ENCODE data around the gene ABCC10.
"Not testable (repeated sequence)": the region's sequence is repeated elsewhere in the genome, so short reads cannot be mapped to it uniquely, and the experiment has no call there.

The ABCC10 gene

DNA sequence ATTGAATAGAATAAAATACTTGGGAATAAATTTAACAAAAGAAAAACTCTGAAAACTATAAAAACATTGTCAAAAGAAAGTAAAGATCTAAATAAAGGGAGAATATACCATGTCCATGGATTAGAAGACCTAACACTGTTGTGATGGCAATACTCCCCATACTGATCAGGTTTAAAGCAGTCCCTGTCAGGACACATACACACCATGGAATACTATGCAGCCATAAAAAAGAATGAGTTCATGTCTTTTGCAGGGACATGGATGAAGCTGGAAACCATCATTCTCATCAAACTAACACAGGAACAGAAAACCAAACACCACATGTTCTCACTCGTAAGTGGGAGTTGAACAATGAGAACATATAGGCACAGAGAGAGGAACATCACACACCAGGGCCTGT lies 16.6 kb upstream of the ABCC10 start:
- DNase-seq (ENCODE audit: low read depth in 1 of 2, low spot score in 1 of 2), result not testable (repeated sequence)

GRCh38 chr6:43412541-43412940 lies 14.8 kb upstream of the ABCC10 start:
- DNase-seq (ENCODE audit: low read depth in 1 of 2, low spot score in 1 of 2), result no peak

DNA sequence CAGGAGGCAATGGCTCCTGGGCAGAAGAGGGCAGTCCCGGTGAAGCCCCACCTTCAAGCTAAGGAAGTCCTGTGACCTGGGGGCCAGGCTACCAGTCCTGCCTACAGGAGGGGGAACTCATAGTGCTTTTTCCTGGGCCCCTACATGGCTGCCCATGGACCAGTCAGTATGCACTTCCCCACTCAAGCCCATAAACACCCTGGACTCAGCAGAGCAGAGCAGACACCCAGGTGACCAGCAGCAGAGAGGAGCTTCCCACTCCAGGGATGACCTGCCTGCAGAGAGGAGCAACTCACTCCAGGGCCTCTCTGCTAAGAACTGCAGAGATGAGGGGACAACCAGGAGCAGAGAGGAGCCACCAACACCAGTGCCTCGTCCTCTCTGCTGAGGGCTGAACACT lies 14.3 kb upstream of the ABCC10 start:
- DNase-seq (ENCODE audit: low read depth in 1 of 2, low spot score in 1 of 2), result no peak

DNA sequence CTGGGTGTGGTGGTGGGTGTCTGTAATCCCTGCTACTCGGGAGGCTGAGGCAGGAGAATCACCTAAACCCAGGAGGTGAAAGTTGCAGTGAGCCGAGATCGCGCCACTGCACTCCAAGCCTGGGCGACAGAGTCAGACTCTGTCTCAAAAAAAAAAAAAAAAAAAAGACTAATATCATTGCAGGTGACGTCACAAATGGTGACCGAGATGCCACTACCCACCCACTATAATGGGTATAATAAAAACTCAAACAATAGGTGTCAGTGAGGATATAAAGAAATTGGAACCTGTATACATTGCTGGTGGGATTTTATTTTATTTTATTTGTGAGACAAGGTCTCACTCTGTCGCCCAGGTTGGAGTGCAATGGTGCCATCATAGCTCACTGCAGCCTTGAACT lies 12.1 kb upstream of the ABCC10 start:
- not testable (repeated sequence) for DNase-seq (ENCODE audit: low read depth in 1 of 2, low spot score in 1 of 2)

DNA sequence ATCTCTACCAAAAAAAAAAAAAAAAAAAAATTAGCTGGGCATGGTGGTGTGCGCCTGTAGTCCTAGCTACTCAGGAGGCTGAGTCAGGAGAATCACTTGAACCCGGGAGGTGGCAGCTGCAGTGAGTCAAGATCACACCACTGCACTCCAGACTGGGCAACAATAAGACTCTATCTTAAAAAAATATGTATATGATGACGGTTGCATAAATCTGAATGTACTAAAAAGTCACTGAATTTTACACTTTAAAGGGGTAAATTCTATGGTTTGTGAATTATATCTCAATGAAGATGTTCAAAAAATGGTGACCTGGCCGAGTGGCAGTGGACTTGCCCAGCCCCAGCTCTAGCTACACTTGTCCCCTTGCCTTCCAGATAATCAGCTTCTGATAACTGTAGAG lies 10.4 kb upstream of the ABCC10 start:
- no peak for DNase-seq (ENCODE audit: low read depth in 1 of 2, low spot score in 1 of 2)

DNA sequence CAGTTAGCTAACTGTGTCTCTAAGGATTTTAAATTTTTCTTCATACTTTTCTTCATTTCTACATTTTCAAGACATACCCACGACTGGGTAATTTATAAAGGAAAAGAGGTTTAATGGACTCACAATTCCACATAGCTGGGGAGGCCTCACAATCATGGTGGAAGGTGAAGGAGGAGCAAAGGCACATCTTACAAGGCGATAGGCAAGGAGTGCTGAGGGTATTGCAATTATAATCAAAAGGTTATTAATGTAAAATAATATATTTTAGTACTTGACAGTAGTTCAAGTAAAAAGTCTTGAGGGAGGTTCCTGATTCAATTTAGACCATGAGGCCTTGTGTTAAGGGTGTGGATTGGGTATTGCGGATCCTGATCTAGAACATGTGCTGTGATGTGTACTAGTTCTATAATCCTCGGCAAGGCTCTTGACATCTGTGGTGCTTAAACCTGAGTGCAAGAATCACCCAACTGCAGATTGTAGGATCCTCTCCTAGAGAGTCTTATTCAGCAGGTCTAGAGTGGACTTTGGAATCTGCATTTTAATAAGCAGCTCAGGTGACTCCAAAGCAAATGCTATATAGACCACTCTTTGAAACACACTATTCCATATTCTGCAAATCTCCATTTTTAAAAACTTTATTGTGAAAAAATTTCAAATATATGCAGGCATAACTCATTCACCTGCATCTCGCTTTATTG lies 7.2 kb upstream of the ABCC10 start:
- DNase-seq (ENCODE audit: low read depth in 1 of 2, low spot score in 1 of 2), result no peak

DNA sequence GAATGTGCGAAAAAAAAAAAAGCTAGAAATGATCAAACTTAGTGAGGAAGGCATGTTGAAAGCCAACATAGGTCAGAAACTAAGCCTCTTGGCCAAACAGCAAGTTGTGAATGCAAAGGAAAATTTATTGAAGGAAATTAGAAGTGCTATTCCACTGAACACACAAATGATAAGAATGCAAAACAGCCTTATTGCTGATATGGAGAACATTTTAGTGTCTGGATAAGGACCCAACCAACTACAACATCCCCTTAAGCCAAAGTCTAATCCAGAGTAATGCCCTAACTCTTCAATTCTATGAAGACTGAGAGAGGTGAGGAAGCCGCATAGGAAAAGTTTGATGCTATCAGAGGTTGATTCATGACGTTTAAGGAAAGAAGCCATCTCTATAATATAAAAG lies 5.5 kb upstream of the ABCC10 start:
- no peak for DNase-seq (ENCODE audit: low read depth in 1 of 2, low spot score in 1 of 2)

DNA sequence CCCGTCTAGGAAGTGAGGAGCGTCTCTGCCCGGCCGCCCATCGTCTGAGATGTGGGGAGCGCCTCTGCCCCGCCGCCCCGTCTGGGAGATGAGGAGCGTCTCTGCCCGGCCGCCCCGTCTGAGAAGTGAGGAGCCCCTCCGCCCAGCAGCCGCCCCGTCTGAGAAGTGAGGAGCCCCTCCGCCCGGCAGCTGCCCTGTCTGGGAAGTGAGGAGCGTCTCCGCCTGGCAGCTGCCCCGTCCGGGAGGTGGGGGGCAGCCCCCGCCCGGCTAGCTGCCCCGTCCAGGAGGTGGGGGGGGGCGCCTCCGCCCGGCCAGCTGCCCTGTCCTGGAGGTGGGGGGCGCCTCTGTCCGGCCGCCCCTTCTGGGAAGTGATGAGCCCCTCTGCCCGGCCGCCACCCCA lies 2.3 kb upstream of the ABCC10 start:
- not testable (repeated sequence) for DNase-seq (ENCODE audit: low read depth in 1 of 2, low spot score in 1 of 2)

DNA sequence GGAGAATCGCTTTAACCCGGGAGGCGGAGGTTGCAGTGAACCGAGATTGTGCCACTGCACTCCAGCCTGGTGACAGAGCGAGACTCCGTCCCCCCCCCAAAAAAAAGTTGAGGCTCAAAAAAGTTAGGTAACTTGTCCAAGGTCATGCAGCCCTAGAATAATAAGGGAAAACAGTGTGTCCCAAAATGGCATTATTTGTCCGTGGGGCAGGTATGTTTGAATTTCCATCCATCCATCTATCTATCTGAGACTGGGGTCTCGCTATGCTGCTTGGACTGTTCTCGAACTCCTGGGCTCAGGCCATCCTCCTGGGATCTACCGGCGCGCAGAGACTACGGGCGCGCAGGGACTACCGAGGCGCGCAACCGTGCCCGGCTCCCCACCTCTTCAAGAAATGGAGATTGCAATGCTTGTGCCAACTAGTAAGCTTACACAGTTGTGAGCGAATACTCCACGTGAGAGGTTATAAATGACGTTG lies 374 bp upstream of the ABCC10 start:
- DNase-seq (ENCODE audit: low read depth in 1 of 2, low spot score in 1 of 2), result no peak

- DNase-seq (ENCODE audit: low read depth in 1 of 2, low spot score in 1 of 2), result no peak
These were observed 800 bp downstream of the ABCC10 start for GRCh38 chr6:43428112-43428570.

- DNase-seq (ENCODE audit: low read depth in 1 of 2, low spot score in 1 of 2), result no peak
These were observed 1.5 kb downstream of the ABCC10 start for GRCh38 chr6:43428874-43429273.

- no peak for DNase-seq (ENCODE audit: low read depth in 1 of 2, low spot score in 1 of 2)
These were observed 4.9 kb downstream of the ABCC10 start for GRCh38 chr6:43432009-43432945.

DNA sequence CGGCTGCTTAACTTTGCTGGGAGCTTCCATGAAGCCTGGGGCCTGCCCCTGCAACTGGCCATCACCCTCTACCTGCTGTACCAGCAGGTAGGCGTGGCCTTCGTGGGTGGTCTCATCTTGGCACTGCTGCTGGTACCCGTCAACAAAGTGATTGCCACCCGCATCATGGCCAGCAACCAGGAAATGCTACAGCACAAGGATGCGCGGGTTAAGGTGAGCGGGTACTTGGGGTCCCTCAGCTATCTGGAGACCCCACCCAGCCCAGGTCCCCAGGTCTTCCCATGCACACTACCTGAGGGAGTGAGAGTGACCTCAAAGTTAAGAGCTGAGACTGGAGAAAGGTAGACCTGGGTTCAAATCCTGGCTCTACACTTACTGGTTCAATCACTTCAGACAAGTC lies 5.8 kb downstream of the ABCC10 start:
- no peak for DNase-seq (ENCODE audit: low read depth in 1 of 2, low spot score in 1 of 2)

- no peak for DNase-seq (ENCODE audit: low read depth in 1 of 2, low spot score in 1 of 2)
These were observed 6.9 kb downstream of the ABCC10 start for GRCh38 chr6:43434001-43434840.

- no peak for DNase-seq (ENCODE audit: low read depth in 1 of 2, low spot score in 1 of 2)
These were observed 7.6 kb downstream of the ABCC10 start for GRCh38 chr6:43434943-43435342.

DNA sequence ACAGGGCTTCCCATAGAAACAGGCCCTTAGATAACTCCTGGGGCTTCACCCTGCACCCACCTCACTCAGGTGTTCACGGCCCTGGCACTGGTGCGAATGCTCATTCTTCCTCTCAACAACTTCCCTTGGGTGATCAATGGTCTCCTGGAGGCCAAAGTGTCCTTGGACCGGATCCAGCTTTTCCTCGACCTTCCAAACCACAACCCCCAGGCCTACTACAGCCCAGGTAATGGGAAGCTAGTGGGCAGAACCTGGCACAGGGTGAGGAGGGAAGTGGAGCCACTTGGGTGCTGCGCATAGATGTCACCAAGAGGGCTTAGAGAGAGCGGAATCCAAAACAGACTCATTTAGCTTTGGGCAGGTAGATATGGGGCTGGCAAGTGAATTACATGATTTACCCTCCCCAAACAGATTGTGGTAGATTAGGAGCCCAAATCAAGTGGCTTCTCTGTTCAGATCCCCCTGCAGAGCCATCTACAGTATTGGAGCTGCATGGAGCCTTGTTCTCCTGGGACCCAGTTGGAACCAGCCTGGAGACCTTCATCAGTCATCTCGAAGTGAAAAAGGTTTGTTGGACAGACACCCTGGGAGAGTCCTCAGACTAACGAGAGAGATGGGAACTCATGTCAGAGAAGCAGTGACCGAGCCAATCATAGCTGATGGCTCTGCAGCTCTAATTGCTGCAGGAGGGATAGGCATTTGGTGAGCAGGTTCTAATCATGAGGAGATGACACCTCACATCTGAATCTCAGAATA lies 8.5 kb downstream of the ABCC10 start:
- no peak for DNase-seq (ENCODE audit: low read depth in 1 of 2, low spot score in 1 of 2)

- no peak for DNase-seq (ENCODE audit: low read depth in 1 of 2, low spot score in 1 of 2)
These were observed 9.4 kb downstream of the ABCC10 start for GRCh38 chr6:43436577-43437282.

GRCh38 chr6:43437700-43438099 lies 10.4 kb downstream of the ABCC10 start:
- DNase-seq (ENCODE audit: low read depth in 1 of 2, low spot score in 1 of 2), result no peak

- DNase-seq (ENCODE audit: low read depth in 1 of 2, low spot score in 1 of 2), result no peak
These were observed 15.6 kb downstream of the ABCC10 start for GRCh38 chr6:43442935-43443334.

GRCh38 chr6:43444036-43444435 lies 16.7 kb downstream of the ABCC10 start:
- no peak for DNase-seq (ENCODE audit: low read depth in 1 of 2, low spot score in 1 of 2)
